NCI-H524 (cell line): Measurements from ENCODE around the gene FGD5.

ENCODE experiments used
- DNase-seq, 2 experiments: peaks; one replicate each; lab custom pipeline; 2025; lab: John Stamatoyannopoulos, UW

Gene FGD5

DNA sequence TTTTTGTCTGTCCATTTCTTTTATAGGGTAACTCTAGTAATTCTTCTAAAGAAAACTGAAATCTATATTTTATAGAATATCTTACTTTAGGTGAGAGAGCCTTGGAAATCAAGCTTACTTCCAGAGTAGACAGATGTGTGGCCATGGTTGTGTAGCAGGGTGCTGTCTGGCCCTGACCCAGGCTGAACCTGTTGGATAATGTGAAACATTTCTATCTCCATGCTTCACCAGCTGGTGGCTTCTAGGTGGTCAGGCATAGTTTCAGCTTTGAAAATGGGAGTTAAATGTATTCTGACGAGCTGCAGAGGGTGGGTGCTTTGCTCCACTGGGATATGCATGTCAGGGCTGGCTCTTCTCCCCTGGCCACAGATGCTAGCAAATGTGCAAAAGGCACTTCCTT is 107.8 kb downstream of the FGD5 start:
- DNase-seq: no peak

DNA sequence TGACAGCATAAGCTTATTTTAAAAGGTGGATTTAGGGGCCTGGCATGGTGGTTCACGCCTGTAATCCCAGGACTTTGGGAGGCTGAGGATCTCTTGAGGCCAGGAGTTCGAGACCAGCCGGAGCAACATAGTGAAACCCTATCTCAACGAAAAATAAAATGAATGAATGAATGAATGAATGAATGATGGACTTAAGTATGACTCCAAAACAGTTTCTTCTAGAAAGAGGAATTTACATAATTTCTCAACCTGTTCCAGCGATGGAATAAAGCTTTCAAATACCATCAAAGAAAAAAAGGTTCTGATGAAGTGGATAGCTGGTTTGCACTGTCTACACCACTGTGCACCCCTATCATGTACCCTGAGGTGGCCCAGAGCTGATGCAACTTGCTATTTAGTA is 108.5 kb downstream of the FGD5 start:
- DNase-seq: no peak

DNA sequence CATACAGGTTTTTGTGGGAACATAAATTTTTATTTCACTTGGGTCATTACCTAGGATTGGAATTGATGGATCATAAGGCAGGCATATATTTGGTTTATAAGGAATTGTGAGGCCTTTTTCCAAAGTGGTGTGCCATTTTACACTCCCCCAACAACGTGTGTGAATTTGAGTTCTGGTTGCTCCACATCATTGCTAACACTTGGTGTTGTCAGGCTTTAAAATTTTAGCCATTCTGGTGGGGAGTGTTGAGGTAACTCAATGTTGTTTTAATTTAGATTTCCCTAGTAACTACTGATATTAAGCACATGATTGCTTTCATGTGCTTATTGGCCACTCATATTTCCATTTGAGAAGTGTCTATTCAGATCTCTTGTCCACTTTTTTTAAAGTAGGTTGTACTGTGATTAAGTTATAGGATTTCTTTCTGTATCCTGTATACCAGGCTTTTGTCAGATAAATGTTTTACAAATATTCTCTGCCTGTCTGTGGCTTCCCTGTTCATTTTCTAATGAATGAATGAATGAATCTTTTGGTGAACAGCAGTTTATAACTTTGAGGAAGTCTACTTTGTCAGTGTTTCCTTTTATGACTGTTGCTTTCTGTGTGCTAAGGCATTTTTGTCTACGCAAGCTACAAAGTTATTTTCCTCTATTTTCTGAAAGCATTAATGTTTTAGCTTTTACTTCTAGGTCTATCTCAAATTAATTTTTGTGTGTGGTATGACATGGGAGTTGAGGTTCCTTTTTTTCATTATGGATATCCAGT is 110.7 kb downstream of the FGD5 start:
- DNase-seq: no peak

DNA sequence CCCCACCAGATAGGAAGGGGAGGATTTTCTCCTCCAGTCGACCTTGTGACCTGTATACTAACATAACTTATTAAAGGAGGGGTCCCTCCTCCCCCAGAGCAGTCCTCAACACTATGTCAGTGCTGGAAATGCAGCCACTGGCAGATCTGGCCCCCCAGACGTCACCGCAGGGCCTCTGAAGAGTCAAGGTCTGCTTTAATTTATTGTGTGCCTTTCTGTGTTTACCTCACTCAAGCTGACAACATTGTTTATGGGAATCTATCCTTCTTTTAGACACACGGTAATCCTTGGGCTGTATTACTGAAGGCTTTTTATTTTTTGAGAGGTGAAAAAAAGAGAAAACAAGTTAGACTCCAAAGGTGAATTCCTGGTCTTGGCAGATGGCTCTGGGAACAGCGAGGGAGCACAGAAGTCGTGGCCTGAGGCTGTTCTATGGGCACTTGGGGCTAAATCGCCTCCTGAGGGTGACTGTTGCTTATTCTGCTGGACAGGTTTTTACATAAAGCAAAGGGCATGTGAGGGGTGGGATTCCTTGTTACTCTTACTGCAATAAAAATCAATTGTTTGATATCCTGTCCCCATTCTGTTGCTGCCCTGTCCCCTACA is 115.2 kb downstream of the FGD5 start:
- DNase-seq: no peak

DNA sequence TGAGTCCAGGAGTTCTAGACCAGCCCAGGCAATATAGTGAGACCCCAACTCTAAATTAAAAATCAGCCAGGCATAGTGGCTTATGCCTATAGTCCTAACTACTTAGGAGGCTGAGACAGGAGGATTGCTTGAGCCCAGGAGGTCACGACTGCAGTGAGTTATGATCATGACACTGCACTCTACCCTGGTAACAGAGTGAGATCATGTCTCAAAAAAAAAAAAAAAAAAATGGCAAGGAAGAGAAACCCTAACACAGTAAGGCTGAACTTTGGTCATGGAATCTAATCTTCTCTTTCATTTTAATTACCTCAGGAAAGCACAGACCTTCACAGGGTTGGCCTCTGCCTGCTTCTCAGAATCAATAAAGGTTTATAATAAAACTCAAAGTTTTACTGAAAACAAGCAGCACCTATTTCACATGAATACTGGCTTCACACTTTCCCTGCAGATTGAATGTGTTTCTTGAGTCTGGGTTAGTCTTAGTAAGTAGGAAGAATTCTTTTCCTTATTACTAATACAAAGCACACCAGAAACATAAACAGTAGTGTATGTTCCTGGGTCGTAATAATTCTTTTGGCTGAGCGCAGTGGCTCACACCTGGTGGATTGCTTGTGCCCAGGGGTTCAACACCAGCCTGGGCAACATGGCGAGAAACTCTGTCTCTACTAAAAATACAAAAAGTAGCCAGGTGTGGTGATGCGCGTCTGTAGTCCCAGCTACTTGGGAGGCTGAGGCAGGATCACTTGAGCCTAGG is 117.0 kb downstream of the FGD5 start:
- no peak for DNase-seq

DNA sequence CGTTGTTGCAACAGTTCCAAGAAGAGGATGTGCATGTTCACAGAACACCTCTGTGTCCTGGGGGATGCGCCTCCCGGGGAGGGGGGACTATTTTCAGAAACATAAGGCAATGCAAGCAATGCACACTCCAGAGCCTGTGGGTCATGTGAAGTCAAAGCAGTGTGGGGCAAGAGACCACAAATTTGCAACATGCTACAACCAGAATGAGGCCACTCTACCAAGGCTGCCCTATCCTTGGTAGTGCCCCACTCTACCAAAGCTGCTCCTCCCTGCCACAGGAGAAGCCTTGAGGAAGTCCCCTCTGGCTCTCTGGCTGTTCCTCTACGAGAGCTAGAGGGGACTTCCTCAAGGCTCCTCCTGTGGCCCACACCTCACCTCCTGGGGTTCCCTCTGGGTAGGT is 120.2 kb downstream of the FGD5 start:
- no peak for DNase-seq

DNA sequence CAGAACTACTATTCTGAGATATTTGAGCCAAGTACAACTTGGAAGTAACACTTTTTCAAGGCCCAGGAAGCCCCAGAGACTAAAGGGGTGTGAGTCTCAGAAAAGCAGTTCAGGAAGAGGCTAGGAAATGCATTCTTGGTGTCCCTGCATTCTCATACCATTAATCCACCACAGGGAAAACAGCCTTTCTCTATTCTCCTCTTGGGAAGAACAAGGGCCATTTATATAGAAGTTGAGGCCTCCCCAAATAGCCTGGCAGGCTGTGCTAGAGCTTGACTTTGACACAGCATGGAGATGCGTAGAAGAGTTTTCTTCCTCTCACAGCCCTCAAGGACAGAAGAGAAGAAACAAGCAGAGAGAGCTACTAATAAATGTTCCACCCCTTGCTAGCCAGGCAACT is 123.1 kb downstream of the FGD5 start:
- DNase-seq: no peak

DNA sequence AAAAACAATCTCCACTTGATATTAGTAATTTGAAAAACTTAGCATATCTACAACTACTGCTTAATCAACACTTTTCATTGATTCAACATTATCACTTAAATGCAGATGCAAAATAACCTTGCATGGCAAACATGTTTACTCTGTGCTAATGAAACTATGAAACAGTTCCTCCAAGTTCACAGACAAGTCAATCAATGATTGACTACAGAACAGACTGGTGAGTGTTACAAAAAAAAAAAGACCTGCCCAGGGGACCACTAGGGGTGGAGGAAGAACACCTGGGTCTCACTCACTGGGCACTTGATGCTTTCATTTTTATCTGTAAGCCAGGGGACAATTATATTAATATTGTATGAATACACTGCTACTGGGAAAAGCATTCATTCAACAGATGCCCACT is 124.3 kb downstream of the FGD5 start:
- DNase-seq: no peak

DNA sequence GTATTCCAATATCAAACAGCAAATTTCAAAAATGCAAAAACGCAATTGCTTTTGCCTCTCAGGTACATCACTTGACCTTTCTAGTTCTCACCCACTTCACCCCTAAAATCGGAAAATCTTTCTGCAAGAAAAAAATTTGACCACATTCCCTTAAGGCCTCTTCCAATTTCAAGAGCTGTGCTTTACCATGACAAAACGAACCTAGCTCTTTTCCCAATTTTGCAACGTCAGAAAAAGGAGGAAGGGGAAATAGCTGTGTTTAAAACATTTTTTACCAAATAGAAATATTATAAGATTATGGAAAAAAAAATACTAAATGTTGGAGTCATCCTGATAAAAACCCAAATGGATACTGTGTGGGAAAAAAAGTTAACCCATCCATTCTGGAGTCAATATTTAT is 127.5 kb downstream of the FGD5 start:
- no peak for DNase-seq

DNA sequence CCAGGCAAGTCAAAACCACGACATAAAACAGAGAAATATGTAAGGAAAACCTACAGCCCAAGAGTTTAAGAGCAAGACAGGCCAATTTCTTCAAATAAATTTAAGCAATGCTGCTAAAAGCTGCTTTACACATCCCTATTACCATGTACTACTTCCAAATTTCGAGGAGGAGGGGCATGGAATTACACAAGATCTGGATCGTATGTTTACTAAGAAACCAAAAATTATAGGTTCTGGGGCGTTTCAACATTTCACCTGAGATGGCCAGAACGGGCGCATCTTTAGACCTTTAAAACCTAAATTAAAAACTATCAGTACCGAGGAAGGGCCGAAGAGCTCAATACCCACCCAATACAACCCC is 128.0 kb downstream of the FGD5 start:
- no peak for DNase-seq

DNA sequence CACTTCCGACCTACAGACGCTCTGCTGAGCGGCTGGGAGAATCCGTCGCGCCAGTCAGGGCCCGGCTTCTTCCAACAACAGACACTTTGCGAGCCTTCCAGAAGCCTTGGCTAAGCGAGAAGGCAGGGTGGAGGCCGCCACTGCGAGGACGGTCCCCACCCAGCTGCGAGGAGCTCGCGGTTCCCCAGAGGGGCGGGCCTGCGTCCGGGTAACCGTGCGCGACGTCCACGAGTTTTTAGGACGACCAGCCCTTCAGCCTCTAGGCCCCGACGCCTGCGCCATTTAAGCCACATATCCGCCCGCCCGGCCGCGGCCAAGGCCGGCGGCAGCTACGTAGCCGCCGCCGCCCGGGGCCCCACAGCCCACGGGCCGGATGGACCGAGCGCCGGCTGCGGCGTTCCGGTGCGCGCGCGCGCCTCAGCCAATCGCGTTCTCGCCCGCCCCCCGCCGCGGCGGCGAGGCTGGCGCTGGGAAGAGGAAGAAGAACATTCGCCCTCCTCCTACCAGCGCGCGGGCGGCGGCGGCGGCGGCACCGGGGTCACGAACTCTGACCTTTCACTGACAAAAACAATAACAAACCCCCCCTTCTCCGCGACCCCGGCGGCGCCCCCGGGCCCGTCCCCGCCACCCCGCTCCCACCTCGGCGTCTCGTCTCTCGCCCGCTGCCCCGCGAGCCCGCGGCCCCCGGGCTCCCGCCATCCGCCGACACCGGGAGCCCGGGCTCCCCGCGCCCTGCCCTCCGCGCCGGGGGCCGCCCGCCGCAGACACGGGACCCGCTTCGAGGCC is 128.5 kb downstream of the FGD5 start, which contains the start of gene NR2C2:
Gene NR2C2, plus strand, starts transcription at position 484 of the 786 bp plus-strand sequence. CDS start 56,332 bp downstream, outside the sequence.
- DNase-seq: peak; percentile 34 to 74

DNA sequence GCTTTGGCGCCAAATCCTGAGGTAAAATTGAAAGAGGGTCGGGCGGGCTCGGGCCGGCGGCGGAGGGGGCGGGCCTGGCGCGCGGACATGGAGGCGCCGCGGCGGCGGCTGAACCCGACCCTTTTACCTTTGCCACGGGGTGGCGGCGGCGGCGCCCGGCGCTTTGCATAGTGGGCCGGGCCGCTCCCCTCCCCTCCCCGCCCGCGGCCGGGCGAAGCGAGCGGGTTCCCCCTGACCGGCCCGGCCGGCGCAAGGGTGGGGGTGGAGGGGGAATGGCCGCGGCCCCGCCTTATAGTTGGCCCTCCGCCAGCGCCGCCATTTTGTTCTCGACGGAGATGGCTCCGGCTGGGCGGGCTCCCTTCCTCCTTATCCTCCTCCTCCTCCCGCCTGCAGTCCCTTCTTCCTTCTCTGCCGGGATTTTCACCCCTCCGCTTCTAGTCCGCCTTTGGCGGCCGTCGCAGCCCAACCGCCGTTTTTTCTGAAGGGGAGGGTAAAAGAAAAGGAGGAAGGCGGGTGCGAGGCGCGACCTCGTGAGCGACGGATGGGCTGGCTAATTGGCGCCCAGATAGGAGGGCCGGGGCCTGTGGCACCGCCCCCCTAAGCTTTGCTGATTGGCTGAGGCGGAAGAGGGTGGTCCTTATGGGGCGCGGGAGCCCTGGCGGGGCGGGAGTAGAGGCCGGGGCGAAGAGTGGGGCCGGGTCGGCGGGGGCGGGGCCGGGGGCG is 129.3 kb downstream of the FGD5 start:
- peak; percentile 88 to 93 for DNase-seq

DNA sequence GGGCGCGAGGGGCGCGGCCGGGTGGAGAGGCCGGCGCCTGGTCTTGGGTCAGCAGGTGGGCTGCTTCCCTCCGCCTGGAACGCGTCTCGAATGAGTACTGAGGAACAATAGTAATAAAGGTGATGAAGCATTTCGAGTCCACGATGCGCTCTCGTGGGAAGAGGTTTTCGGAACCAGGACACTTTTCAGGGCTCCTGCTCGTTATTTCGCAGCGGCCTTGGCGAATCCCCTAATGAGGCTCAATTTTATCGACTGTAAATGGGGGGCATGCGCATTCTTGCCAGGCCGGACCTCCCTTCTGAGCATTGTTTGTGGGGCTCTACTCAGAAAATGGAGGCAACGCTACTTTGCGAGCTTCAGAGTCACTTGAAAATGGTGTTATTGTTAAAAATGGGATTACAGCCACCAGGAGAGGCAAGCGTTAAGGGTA is 129.9 kb downstream of the FGD5 start:
- DNase-seq: no peak

DNA sequence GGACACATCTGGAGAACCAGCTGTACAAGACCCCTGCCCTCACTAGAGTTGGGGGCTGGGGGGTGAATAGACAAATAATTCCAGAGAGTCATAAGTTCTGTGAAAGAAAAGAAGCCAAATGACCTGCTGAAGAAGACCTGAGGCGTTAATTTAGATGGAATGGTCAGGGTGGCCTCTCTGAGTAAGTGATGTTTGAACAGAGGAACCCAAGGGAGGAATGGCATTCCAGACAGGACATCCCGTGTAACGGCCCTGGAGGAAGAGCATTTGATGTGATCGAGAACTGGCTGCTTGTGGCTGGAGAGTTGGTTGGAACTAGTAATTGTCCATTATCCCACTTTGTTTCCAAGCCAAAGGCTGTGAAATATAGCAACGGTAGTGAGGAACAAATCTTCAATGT is 130.4 kb downstream of the FGD5 start:
- DNase-seq: no peak

DNA sequence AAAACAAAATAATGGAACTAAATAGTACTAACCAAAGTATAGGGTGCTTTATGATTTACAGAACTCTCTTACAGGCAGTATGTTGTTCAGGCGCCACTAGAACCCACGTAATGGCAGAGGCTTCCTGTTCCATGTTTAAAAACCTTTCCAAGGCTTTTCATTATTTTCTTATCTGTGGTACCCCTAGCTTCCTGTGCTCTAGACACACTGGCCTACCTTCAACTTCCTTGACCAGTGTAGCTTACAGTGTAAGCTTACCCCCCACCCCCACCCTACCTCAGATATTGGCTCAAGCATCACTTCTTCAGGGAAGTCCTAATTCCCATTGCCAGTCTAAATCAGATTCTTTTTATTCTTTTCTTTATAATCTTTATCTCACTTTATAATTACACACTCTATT is 131.5 kb downstream of the FGD5 start:
- DNase-seq: no peak

DNA sequence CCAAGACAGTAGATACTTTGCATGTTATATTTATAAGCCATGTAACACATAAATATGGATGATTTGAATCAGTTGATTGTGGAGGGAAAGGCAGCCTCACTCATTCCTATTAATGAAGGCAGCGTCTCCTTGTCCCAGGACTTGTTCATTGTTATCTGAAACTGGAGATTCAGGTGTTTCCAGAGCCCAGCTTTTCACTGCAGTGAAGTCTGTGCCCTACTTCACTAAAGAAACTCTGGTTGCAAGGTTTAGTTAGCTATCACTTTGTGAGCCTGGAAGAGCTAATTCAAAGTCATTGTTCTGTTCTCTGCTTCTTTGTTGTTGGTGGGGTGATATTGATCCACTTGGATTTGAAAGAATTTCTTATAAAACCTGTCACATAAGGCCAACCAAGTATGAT is 138.4 kb downstream of the FGD5 start:
- DNase-seq: no peak

DNA sequence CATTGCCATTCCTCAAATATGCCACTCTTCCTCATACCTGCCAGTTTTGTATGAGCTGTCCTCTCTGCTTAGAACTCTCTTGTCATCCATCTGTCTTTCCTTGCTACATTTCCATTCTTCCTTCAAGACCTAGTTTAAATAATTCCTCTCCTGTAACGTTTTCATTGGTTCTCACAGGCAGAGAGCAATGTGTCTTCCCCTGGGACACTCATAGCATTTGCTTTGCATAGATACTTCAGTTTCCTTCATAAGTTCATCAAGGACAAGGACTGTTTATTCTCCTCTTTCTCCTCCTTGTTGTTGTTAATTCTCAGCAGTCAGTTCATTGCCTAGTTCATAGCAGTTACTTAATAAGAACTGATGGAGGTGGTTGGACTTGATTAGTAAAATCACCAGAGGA is 139.2 kb downstream of the FGD5 start:
- DNase-seq: no peak

DNA sequence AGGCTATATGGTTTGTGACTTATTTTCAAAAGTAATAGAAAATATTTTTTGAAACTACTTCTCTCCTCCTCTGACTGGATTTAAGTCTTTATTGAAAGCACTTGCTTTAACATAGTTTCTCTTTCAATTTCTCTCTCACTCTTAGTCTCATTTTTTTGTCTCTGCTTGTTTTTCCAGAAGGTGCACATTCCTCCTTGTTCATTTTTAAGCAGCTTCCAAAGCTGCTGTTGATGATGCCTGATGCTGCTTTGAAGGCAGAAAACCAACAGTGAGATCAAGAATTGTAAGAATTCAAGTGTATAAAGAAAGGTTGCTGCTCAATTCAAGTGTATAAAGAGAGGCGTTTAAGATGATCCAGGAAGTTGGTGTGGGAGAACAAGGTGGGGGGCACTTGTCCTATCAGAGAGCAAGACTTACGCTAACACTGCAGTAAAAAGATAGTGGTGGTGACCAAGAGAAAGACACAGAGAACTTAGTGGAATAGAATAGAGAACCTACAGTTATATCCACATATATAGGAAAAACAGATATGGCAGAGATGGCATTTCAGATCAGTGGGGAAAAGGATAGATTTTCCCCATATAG is 140.7 kb downstream of the FGD5 start:
- DNase-seq: no peak

DNA sequence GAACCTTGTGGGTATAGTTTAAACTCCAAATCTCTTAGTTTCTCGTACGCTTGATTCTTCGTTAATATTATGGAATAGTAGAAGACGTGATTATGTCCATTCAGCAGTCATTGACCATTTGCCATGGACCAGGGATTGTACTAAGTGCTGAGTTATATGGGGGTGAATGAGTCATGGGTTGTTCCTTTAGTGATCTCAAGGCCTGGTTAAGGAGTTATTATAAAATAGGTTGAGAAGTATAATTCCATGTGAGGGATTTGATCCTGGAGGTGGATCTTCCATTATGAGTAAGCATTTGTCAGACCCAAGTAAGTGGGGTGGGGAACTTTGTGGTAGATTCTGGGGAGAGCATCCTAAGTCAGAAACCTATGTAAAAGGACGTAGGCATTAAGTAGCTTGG is 144.0 kb downstream of the FGD5 start:
- DNase-seq: no peak

DNA sequence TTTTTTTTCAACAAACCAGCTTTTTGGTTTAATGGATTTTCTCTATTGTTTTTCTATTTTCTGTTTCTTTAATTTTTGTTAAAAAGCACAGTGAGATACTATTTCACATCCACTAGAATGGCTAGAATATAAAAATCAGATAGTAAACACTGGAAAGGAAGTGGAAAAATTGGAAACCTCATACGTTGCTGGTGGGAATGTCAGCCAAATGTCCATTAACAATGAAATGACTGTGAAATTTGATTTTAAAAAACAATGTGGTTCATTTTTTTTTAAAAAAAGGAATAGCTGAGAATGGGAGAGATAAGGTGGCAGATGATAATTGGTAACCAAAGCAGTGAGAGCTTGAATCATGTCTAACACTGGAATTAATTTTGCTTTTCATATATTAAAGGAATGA is 148.5 kb downstream of the FGD5 start:
- no peak for DNase-seq

DNA sequence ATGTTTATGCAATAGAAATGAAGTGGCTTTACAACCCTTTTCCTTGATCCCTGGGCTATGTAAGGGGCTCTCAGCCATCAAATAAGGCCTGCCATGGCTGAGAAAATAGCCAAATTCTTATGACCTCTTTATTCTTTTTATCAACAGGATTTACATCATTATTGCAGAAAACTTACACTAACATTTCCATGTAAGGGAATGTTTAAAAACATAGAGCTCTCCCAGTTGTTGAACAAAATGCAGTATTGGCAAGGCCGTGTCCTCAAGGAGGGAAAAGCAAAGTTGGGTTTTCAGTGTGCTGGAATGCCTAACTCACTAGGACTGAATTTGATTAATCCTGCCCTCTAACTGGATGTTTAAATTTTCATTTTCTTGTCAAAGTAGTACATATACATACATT is 150.9 kb downstream of the FGD5 start:
- DNase-seq: no peak
